Measurements from ENCODE around the gene MAPKAPK3. TPM values are rescaled to one million over a fixed set of nuclear protein-coding genes. Genes with fewer than 3 reads are reported as not detected.

MAPKAPK3 gene
- total RNA-seq, 1 donor from 2014 or later, result 38.1 TPM

- peaks cover 22% of the 10 kb centered on the region for H3K4me1 ChIP-seq
- H3K27me3 ChIP-seq, result no peaks in the 10 kb centered on the region
- intact Hi-C loops (cut with DNase I), result no loop called here
- H3K36me3 ChIP-seq, result no peaks in the 10 kb centered on the region
- no peaks in the 10 kb centered on the region for H3K9me3 ChIP-seq
- no peak for DNase-seq (ENCODE audit: extremely low spot score in 2 of 2)
- TF ChIP-seq POLR2A (IDR thresholded peaks at IDR 0.05), result no peak
- TF ChIP-seq CTCF (IDR thresholded peaks at IDR 0.05), result no peak
- no peak for TF ChIP-seq POLR2AphosphoS5 (IDR thresholded peaks at IDR 0.05; ENCODE audit: insufficient read depth in 1 of 2, low read depth in 1 of 2)
- no peak overlapping the region for H3K27ac ChIP-seq
- no peak overlapping the region for H3K4me3 ChIP-seq
Measured at GRCh38 chr3:50587806-50588758, 28.9 kb upstream of the MAPKAPK3 start.

- TF ChIP-seq POLR2A (IDR thresholded peaks at IDR 0.05), result no peak
- no peak for TF ChIP-seq CTCF (IDR thresholded peaks at IDR 0.05)
- no peak for TF ChIP-seq POLR2AphosphoS5 (IDR thresholded peaks at IDR 0.05; ENCODE audit: insufficient read depth in 1 of 2, low read depth in 1 of 2)
- Histone ChIP-seq H3K4me1 (peaks cover 22% of the 10 kb centered on the region), H3K27ac (no peak overlapping the region), H3K9me3 (no peaks in the 10 kb centered on the region), H3K27me3 (no peaks in the 10 kb centered on the region), H3K4me3 (no peak overlapping the region), H3K36me3 (no peaks in the 10 kb centered on the region)
- intact Hi-C loops (cut with DNase I), result no loop called here
- no peak for DNase-seq (ENCODE audit: extremely low spot score in 2 of 2)
Measured at GRCh38 chr3:50588759-50589433, 28.1 kb upstream of the MAPKAPK3 start.

GRCh38 chr3:50591196-50591741, 25.7 kb upstream of the MAPKAPK3 start:
- Histone ChIP-seq H3K4me1 (peaks cover 22% of the 10 kb centered on the region), H3K27ac (no peak overlapping the region), H3K36me3 (no peaks in the 10 kb centered on the region), H3K9me3 (no peaks in the 10 kb centered on the region), H3K4me3 (no peak overlapping the region), H3K27me3 (no peaks in the 10 kb centered on the region)
- DNase-seq (ENCODE audit: extremely low spot score in 2 of 2), result no peak
- intact Hi-C loops (cut with DNase I), result no loop called here
- TF ChIP-seq CTCF (IDR thresholded peaks at IDR 0.05), result no peak
- TF ChIP-seq POLR2AphosphoS5 (IDR thresholded peaks at IDR 0.05; ENCODE audit: insufficient read depth in 1 of 2, low read depth in 1 of 2), result no peak
- TF ChIP-seq POLR2A (IDR thresholded peaks at IDR 0.05), result no peak

- no peaks in the 10 kb centered on the region for H3K9me3 ChIP-seq
- no peaks in the 10 kb centered on the region for H3K36me3 ChIP-seq
- H3K4me3 ChIP-seq, result no peak overlapping the region
- no peaks in the 10 kb centered on the region for H3K27me3 ChIP-seq
- intact Hi-C loops (cut with DNase I), result no loop called here
- H3K4me1 ChIP-seq, result peaks cover 22% of the 10 kb centered on the region
- DNase-seq (ENCODE audit: extremely low spot score in 2 of 2), result no peak
- TF ChIP-seq CTCF (IDR thresholded peaks at IDR 0.05), result no peak
- TF ChIP-seq POLR2A (IDR thresholded peaks at IDR 0.05), result no peak
- TF ChIP-seq POLR2AphosphoS5 (IDR thresholded peaks at IDR 0.05; ENCODE audit: insufficient read depth in 1 of 2, low read depth in 1 of 2), result no peak
- H3K27ac ChIP-seq, result no peak overlapping the region
Measured at GRCh38 chr3:50592568-50592967, 24.4 kb upstream of the MAPKAPK3 start.

Measured in vagina (tissue), 2 donors.